NCI-H2196 (cell line): ENCODE measurements around the gene FRMPD2.
"Not testable (repeated sequence)": the region's sequence is repeated elsewhere in the genome, so short reads cannot be mapped to it uniquely, and the experiment has no call there.

Experiments
- DNase-seq: peaks from one replicate; lab custom pipeline; 2025; ENCODE audit not compliant: unreplicated experiment; lab: John Stamatoyannopoulos, UW

FRMPD2 gene

GRCh38 chr10:48143721-48144642 is 130.5 kb downstream of the FRMPD2 start:
- not testable (repeated sequence) for DNase-seq

- not testable (repeated sequence) for DNase-seq
Measured at GRCh38 chr10:48140949-48141348, 133.5 kb downstream of the FRMPD2 start.

- DNase-seq: not testable (repeated sequence)
Measured at GRCh38 chr10:48139953-48140850, 134.3 kb downstream of the FRMPD2 start.

GRCh38 chr10:48128954-48129353 is 145.5 kb downstream of the FRMPD2 start:
- DNase-seq: not testable (repeated sequence)

- not testable (repeated sequence) for DNase-seq
Measured at GRCh38 chr10:48126251-48126650, 148.2 kb downstream of the FRMPD2 start.

GRCh38 chr10:48125631-48126030 is 148.9 kb downstream of the FRMPD2 start:
- not testable (repeated sequence) for DNase-seq

GRCh38 chr10:48122618-48123017 is 151.9 kb downstream of the FRMPD2 start:
- not testable (repeated sequence) for DNase-seq

GRCh38 chr10:48110277-48110676 is 164.2 kb downstream of the FRMPD2 start:
- DNase-seq: not testable (repeated sequence)
